ENCODE data around the gene LIN7C. TPM values are rescaled to one million over a fixed set of nuclear protein-coding genes. Genes with fewer than 3 reads are reported as not detected.
A peak's percentile ranks its signal among the peaks of the same experiment; 100 is the strongest.
"Not testable (repeated sequence)": the region's sequence is repeated elsewhere in the genome, so short reads cannot be mapped to it uniquely, and the experiment has no call there.

LIN7C gene
- polyA plus RNA-seq (ENCODE audit: insufficient read length) = 11.5 TPM

GRCh38 chr11:27506200-27507182 lies at the start of gene LIN7C:
Gene LIN7C, minus strand, starts transcription at chr11:27506769. Its CDS starts 17 bp downstream, at chr11:27506752.
- peak; percentile 83 for DNase-seq (ENCODE audit: low read depth)

GRCh38 chr11:27555264-27555663 lies 48.7 kb upstream of the LIN7C start:
- no peak for DNase-seq (ENCODE audit: low read depth)

DNA sequence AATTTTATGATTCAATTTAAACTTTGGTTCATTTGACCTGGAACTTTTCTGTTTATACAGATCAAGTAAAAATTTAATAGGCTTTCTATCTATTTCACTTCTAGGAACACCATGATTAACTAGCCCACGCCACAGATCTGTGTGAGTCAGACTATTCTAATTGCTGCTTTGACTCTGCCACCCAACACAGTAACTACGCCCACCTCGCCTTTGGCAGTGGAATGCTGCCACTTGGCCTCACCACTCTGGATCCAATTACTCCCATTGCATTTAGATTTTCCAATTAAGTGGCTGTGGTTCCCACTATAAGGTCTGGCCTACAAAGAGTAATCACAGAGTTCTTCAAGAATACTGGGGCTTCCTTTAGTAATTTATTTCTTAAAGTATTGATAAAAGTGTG lies 46.6 kb upstream of the LIN7C start:
- no peak for DNase-seq (ENCODE audit: low read depth)

DNA sequence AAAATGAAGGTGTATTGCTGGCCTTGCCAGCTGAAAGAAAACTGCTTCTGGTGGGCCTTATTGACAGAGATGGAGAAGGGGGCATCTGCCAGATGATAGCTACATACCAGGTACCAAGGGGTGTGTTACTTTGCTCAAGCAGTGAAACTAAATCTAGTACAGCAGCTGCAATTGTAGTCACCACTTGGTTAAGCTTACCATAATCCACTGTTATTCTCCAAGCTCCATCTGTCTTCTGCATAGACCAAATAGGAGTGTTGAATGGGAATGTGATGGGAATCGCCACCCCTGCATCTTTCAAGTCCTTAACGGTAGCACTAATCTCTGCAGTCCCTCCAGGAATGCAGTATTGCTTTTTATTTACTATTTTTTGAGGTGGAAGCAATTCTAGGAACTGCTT lies 45.8 kb upstream of the LIN7C start:
- no peak for DNase-seq (ENCODE audit: low read depth)

- DNase-seq (ENCODE audit: low read depth) = no peak
Measured at GRCh38 chr11:27551127-27551526, 44.6 kb upstream of the LIN7C start.

DNA sequence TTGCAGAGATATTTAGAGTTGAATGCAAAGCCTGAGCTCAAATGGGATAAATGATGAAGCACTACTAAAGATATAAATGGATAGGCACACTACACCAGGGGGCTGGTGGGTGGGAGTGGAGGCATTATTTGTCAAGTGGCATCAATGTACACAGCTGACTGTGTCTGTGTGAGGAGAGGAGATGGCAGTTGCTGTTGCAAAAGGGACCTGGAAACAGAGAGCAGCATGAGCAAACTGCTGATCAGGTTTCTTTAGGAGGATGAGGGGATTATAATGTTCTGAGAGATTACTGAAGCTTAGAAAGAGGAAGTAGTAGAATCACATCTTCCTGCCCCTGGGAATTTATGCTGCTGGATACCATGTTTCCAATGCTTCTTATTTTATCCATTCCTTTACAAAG lies 39.4 kb upstream of the LIN7C start:
- DNase-seq (ENCODE audit: low read depth) = no peak

DNA sequence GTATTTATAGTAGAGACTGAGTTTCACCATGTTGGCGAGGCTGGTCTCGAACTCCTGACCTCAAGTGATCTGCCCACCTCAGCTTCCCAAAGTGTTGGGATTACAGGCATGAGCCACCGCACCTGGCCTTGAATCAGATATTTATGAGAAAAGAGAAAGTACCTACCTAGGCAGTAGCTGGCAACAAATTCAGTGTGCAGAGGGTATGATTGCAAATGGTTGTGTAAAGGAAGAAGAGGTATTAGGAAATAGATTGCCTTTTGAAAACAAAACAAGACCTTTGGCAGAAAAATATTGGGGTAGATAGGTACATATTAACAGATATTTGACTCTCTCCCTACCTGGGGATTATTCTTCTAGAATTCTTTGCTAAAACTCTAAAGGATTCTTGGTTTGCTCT lies 38.5 kb upstream of the LIN7C start:
- no peak for DNase-seq (ENCODE audit: low read depth)

- no peak for DNase-seq (ENCODE audit: low read depth)
Measured at GRCh38 chr11:27541790-27542189, 35.2 kb upstream of the LIN7C start.

GRCh38 chr11:27540051-27540450 lies 33.5 kb upstream of the LIN7C start:
- no peak for DNase-seq (ENCODE audit: low read depth)

DNA sequence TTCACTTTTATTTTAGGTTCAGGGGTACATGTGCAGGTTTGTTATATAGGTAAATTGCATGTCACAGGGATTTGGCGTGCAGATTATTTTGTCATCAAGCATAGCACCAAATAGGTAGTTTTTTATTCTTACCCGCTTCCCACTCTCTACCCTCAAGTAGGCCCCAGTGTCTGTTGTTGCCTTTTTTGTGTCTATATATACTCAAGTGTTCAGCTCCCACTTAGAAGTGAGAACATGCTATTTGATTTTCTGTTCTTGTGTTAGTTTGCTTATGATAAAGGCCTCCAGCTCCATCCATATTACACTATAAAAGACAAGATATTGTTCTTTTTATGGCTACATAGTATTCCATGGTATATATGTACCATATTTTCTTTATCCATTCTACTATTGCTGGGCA lies 28.5 kb upstream of the LIN7C start:
- DNase-seq (ENCODE audit: low read depth) = no peak

GRCh38 chr11:27532652-27533325 lies 26.2 kb upstream of the LIN7C start:
- no peak for DNase-seq (ENCODE audit: low read depth)

GRCh38 chr11:27528712-27529111 lies 22.1 kb upstream of the LIN7C start:
- DNase-seq (ENCODE audit: low read depth) = no peak

GRCh38 chr11:27526535-27526934 lies 20.0 kb upstream of the LIN7C start:
- no peak for DNase-seq (ENCODE audit: low read depth)

GRCh38 chr11:27525824-27526516 lies 19.4 kb upstream of the LIN7C start:
- no peak for DNase-seq (ENCODE audit: low read depth)

- DNase-seq (ENCODE audit: low read depth) = no peak
Measured at GRCh38 chr11:27524155-27524554, 17.6 kb upstream of the LIN7C start.

DNA sequence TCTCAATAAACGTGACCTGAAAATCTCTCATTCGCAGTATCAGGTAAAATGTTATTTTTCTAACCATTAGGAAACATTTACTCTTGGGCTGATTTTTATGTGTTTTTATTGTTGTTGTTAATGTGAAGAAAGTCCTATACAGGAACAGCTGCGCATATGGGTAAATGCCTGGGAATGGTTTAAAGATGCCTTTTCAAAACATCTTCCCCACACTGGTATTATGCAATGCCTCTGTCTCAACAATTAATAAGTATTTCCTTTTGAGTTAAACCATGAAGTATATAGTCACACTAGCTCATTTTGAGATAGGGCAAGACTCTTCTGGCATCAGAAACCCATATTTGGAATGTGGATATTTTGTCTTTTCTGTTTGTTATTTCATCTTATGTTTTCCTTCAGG lies 13.7 kb upstream of the LIN7C start:
- no peak for DNase-seq (ENCODE audit: low read depth)

- no peak for DNase-seq (ENCODE audit: low read depth)
Measured at GRCh38 chr11:27518518-27518917, 11.9 kb upstream of the LIN7C start.

GRCh38 chr11:27517490-27517889 lies 10.9 kb upstream of the LIN7C start:
- DNase-seq (ENCODE audit: low read depth) = not testable (repeated sequence)

- DNase-seq (ENCODE audit: low read depth) = no peak
Measured at GRCh38 chr11:27514558-27514957, 8.0 kb upstream of the LIN7C start.

DNA sequence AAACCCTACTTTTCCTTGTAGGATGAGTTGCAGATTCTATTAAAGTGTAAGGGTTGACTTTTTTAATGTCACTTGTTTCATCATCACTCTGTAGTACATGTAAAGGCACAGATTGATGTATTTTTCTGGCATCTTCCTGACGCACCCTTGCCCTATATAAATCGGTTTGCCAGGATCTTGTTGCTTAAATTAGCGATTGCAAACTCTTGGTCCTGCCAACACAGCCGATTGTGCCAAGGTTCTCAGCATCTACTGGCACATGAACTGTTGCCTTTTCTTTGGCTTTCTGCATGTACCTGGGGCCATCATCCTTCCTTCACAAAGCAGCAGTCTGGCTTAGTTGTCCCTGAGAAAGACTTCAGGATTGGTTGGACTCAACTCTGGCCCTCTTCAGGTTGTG lies 7.5 kb upstream of the LIN7C start:
- DNase-seq (ENCODE audit: low read depth) = no peak

DNA sequence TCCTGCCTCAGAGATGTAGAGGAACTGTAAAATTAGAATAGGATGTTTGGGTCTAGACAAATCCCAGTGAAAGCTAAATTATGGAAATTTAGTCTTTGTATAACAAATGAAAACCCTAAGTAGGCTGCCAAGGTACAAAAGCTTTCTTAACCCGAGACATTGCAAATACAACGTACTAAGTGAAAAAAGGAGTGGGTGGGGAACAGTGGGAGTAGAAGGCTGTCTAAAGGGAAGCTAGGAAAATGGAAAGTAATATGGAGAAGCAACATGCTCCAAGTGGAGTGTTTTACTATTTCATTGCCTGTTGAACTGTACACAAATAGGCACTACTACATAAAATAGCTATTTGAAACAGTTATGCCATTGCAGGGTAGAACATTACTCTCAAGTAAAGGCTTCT lies 6.8 kb upstream of the LIN7C start:
- DNase-seq (ENCODE audit: low read depth) = no peak

- no peak for DNase-seq (ENCODE audit: low read depth)
Measured at GRCh38 chr11:27512238-27512637, 5.7 kb upstream of the LIN7C start.
